ENCODE measurements around the gene PARD3.

The PARD3 gene

DNA sequence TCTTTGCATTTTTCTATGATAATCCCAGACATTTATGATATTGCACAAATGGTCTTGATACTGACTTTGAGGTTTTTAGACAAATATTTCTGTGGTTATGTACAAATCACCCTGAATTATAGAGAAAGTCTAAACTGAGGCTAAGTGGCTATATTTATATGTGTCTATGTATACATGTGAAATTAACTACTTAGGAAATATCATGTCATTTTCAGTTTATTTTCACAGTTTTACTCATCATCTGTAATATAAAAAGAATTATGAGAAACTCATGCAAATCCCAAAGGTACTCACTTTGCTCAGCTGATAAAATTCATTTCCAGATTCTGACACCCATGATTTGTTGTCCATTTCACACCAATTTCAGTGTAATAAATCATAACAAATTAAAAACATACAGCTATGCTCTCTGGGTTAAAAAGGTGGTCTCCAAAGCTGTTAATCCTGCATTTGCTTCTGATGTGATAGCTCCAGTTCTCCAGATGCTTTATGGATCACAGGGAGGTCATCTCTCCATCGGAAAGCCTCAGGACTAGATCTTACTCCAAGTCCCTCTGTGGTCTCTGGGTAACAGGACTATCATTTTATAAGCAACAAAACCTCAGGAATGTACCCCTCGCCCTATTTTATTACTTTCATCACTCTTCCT is 673.9 kb downstream of the PARD3 start:
- no peak for DNase-seq

- no peak for DNase-seq
Measured at GRCh38 chr10:34139559-34139958, 675.5 kb downstream of the PARD3 start.

DNA sequence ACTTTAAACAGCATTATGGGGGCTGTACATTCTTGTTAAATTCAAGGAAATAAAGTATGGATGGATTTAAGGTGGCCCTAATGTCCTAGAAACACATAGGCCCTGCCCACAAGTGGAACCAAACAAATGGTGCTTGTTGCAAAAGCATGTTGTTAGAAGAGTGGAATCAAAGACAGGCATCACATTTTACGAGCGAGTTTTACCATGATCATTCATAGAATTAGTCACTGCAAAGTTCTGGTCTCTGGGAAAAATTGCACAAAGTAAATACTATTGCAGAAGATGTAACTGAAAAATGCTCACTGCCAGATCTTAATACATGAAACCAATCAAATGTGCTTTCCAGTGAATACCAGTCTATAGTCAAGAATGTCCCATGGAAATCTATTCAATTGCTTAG is 677.1 kb downstream of the PARD3 start:
- DNase-seq = no peak

GRCh38 chr10:34137201-34137600 is 677.9 kb downstream of the PARD3 start:
- DNase-seq = peak; percentile 38

DNA sequence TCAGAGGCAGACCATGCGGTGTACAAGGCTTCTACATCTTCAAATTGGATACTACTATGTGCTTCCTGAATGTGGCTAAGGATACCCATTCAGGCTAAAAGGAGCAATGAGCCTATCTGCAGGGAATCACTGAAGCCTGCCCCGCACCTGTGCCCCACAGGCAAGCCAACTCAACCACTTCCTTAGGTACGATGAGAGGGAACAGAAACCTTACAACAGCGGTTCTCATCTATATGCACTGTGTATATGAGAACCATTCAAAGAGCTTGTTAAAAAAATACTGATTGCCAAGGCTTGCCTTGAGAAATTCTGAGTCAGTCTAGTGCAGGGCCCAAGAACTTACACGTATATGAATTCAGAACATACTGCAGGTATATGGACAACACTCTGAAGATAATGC is 679.6 kb downstream of the PARD3 start:
- no peak for DNase-seq

GRCh38 chr10:34134602-34135001 is 680.5 kb downstream of the PARD3 start:
- no peak for DNase-seq

- DNase-seq = no peak
Measured at GRCh38 chr10:34133406-34133805, 681.7 kb downstream of the PARD3 start.

DNA sequence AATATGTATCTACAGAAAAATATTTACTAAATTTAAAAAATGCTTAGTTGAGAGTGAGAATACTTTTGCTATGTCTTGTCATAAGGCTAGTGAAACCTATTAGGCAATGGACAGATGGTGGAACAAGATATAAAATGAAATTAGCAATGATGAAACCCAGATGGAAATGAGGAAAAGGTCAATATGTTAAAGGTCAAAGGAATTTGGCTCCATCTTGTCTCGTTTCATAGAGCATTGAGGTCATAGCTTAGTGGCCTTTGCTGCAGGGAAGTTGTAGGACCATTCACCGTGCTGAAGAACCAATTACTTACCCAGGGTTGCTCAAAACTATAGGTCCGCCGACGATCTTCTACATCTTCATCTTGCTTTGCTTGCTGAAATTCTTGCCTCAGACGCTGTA is 683.9 kb downstream of the PARD3 start:
- DNase-seq = no peak

DNA sequence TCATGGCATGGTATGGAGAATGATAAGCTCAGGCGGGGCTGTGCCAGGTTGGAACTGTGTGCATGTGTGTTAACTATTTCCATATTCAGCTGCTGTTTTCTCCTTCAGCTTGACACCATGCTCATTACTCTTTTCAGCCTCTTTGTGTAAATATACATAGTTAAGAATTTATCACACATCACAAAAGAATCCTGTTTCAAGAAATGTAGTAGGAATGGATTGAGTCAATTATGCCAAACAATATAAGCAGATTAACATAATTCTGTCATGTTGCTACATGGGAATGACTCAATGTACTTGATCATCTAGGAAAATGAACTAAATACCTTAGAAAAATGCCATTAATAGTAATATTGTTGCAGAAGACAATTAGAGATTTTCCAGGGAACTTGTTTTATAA is 687.4 kb downstream of the PARD3 start:
- no peak for DNase-seq

- DNase-seq = no peak
Measured at GRCh38 chr10:34126371-34127151, 688.5 kb downstream of the PARD3 start.

DNA sequence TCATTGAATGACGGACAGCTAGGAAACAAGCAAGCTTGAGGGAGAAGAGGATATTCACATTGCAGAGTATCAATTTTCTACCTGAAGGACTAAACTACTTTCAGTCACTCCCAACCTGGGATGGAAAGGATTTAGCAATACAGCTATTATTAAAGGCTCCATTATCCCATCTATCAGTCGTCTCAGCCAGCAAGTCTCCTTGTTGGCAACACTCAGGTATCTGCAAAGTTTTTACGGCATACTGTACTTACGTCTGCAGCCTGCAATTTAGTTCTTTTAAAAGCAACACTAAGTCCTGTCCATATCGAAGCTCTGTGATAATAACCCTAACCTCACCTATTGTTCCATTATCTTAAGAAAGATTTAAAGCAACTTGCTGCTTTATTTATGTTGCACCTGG is 689.4 kb downstream of the PARD3 start:
- DNase-seq = no peak

DNA sequence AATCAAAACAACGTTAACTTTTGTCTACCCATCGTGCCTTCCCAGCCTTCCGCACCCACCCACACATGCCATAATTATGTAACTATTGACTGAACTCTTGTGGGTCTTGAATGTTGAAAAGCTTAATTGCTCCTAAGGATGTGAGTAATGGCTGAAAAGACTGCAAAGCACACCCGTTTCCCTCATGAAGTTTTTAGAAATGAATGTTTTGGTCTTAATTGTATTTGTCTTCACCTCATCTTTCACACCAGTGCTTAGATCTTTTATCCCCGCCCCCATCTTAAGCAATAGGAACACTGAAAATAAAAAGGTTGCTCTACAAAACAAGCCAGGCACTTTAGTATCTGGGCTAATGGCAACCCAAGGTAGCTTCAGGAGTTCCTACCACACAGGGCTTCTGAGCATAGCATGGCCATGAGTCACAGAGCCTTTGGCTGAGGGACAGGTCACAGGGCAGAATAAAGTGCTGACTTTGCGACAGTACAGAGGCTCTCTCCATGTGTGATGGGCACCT is 690.5 kb downstream of the PARD3 start:
- DNase-seq = no peak

- no peak for DNase-seq
Measured at GRCh38 chr10:34121781-34122622, 693.1 kb downstream of the PARD3 start.

DNA sequence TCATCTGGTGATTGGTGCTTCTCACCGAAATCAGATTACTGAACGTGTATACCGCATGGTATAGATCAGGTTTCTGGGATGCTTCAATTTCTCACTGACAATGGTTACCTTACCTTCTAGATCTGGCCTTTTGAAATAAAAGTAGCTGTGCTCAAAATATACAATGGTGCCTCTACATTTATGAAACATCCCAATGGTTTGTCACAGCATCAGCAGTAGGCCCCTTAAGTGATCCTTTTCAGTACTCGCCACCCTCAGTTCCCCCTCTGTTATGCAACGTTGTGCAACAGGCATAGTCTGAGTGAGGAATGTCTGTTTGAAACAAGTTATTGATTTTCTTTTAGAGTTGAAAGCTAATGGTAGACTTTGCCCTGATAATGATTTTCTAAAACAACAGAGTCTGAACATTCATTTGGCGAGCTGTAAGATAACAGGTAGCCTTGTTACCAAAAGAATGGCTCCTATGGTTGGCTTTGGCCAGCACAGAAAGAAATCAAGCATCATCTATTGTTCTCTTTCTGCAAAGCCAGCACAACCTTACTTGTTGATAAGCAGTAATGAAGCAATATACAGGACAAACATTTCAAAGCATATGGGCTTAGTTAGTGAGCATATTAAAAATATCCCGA is 693.9 kb downstream of the PARD3 start:
- DNase-seq = no peak

DNA sequence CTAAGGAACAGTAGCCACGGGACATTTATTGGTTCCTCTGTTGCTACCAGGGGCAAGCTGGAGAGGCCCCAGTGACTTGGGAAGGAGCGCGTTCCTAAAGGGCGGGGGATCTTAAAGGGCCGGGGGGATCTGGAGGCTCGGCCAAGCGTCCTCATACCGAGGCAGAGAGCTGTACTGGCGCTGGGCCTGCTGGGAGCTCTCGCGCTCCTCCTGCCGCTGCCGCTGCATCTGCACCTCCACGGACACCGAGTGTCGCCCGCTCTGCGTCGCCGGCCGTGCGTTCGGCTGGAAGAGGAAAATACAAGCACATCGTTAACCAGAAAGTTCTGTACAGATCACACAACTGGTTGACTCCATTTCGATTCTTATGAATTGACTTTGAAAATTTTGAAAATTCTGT is 695.6 kb downstream of the PARD3 start:
- no peak for DNase-seq

- peak; percentile 56 for DNase-seq
Measured at GRCh38 chr10:34116681-34117271, 698.3 kb downstream of the PARD3 start.

DNA sequence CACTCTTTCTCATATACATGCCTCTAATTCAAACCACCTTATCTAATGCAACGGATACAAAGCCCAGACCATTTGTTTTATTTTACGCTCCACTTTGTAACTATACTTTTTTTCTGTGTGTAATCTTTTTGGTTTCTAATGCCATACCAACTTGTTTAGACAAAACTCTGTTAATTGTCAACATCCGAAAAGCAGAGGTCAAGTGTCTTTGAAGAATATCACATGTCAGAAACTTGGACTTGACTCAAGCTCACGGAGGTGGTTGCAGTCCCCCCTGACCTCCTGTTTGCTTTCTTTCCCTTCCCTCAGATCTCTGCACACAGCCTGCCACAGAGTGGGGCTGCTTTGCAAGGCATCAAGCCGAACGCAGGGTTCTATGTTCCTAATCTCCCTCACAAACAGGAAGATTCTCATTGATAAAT is 698.9 kb downstream of the PARD3 start:
- DNase-seq = no peak

DNA sequence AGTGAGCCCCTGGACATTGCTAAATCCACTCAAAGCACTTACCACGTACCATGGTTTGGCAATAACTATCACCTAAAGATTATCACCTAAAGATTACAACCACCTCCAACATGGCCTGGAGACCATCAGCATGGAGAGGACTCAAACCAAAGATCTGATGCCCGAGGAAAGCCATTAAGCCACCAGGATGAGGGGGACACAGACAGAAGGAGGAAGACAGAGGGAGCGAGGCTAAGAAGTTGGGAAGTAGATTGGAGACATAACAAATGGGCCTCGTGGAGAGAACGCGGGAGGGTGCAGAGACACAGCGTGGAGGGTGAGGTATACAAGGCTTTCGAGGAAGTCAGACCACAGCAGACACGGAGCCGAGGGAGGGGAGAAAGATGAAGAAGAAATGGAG is 700.2 kb downstream of the PARD3 start:
- DNase-seq = no peak

DNA sequence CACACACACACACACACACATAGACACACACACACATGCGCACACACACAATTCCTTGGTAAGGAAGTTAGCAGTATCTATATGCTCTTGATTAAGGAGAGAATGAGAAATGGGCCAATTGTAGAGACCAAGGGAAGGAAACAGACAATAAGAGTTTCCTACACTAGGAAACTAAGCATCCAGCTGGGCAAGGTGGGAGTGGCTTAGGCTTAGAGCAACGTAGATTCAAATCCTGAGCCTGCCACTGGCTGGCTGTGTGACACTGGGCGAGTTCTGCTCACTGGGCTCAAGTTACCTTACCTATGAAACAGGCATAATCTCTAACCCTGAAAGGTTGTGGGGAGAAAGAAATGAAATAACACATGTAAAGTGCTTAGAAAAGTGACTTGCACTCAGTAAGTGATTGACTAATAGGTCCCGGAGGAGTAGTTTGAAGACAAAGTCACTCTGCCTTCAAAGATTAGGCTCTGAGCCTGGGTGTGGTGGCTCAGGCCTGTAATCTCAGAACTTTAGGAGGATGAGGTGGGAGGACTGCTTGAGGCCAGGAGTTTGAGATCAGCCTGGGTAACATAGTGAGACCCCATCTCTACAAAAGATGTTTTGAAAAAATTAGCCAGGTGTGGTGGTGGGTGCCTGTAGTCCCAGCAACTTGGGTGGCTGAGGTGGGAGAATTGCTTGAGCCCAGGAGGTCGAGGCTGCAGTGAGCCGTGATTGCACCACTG is 701.4 kb downstream of the PARD3 start:
- DNase-seq = no peak

- DNase-seq = no peak
Measured at GRCh38 chr10:34112171-34112782, 702.8 kb downstream of the PARD3 start.

GRCh38 chr10:34111179-34111578 is 703.9 kb downstream of the PARD3 start:
- no peak for DNase-seq

Measured in right hindlimb (tissue), 1 donor.